DND-41 (cell line): ENCODE results near the gene GRM4.

ENCODE experiments used
- ATAC-seq: fragments of 200-7000 bp; cut with Tn5 transposase; 3 replicates; pipeline ENCODE4 v1.9.1; 2021; ENCODE audit warnings: low read depth; ENCODE audit not compliant: insufficient read depth
- DNase-seq: peaks from one replicate; pipeline ENCODE4 v3.0.0-alpha.2; 2020
- H2AFZ ChIP-seq: 2 replicates; pipeline ENCODE4 v1.6.0; 2012; ENCODE audit warnings: low read depth, low read length
- H3K27ac ChIP-seq: 2 replicates; pipeline ENCODE4 v1.5.1; 2012; ENCODE audit warnings: low read length, inconsistent platforms
- H3K27me3 ChIP-seq: fragments of 200-600 bp; sonication (generic); 2 replicates; pipeline ENCODE4 v1.6.0; 2012; ENCODE audit warnings: low read length, mild to moderate bottlenecking, inconsistent platforms; ENCODE audit not compliant: insufficient read depth, poor library complexity
- H3K36me3 ChIP-seq: 2 replicates; pipeline ENCODE4 v1.5.1; 2012; ENCODE audit warnings: low read length, inconsistent platforms; ENCODE audit not compliant: insufficient read depth
- H3K4me1 ChIP-seq: 2 replicates; pipeline ENCODE4 v1.5.1; 2012; ENCODE audit warnings: mild to moderate bottlenecking, low read length; ENCODE audit not compliant: insufficient read depth
- H3K4me2 ChIP-seq: 2 replicates; pipeline ENCODE4 v1.6.0; 2012; ENCODE audit warnings: mild to moderate bottlenecking, moderate library complexity, low read length, inconsistent platforms; ENCODE audit not compliant: insufficient read depth
- H3K4me3 ChIP-seq, 2 experiments: fragments of 200-600 bp in 1 of 2; shearing (Covaris generic) in 1 of 2; 2 replicates each; pipeline ENCODE4 v1.5.1; 2012 to 2016; ENCODE audit warnings: inconsistent platforms in 2 of 2, low read length in 2 of 2, mild to moderate bottlenecking in 2 of 2, low read depth in 1 of 2, moderate library complexity in 1 of 2
- H3K79me2 ChIP-seq: 2 replicates; pipeline ENCODE4 v1.6.0; 2012; ENCODE audit warnings: low read length, inconsistent platforms; ENCODE audit not compliant: insufficient read depth
- H3K9ac ChIP-seq: 2 replicates; pipeline ENCODE4 v1.6.0; 2012; ENCODE audit warnings: low read depth, mild to moderate bottlenecking, inconsistent platforms, low read length, moderate library complexity
- H3K9me3 ChIP-seq: 2 replicates; pipeline ENCODE4 v1.5.1; 2012; ENCODE audit warnings: low read length, moderate library complexity, mild to moderate bottlenecking, inconsistent platforms; ENCODE audit not compliant: insufficient read depth, severe bottlenecking
- H4K20me1 ChIP-seq: 2 replicates; pipeline ENCODE4 v1.6.0; 2012; ENCODE audit warnings: low read length; ENCODE audit not compliant: insufficient read depth
- EZH2 ChIP-seq: IDR thresholded peaks from 3 replicates; pipeline ENCODE4 v1.6.1; 2012; ENCODE audit warnings: borderline replicate concordance, low read depth, mild to moderate bottlenecking, moderate library complexity, low read length, inconsistent platforms; ENCODE audit not compliant: severe bottlenecking
- TF ChIP-seq, protein P1 (sequence below): IDR thresholded peaks from 2 replicates; pipeline ENCODE4 v1.5.1; 2012; ENCODE audit warnings: borderline replicate concordance, low read length, moderate library complexity, mild to moderate bottlenecking; ENCODE audit not compliant: poor library complexity, severe bottlenecking; ENCODE audit errors: extremely low read depth

The GRM4 gene

DNA sequence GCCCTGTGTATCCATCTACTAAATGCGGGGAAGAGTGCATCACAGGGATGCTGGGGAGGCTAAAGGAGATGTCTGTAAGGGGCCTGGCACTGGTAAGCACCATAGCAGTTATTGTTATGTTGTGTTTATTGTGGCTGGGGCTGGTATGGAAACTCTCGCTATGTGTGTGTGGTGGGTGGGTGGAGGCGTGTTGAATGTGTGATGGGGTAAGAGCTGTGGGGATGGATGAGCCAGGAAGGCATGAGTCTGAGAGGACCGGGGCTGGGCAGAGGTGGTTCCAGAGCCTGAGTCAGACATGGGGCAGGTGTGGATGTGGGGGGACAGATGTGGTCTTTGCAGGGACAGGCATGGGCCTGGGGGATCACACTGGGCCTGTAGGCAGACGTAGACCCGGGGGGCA is 88.1 kb downstream of the GRM4 start:
- Histone ChIP-seq H3K36me3 (no peaks in the 10 kb centered on the region), H3K27ac (no peak overlapping the region), H3K4me1 (no peaks in the 10 kb centered on the region), H3K9me3 (no peaks in the 10 kb centered on the region), H3K27me3 (peaks cover 6% of the 10 kb centered on the region), H3K79me2 (no peaks in the 10 kb centered on the region), H2AFZ (no peak overlapping the region), H3K4me2 (no peak overlapping the region), H3K4me3 (no peak overlapping the region), H4K20me1 (peaks cover 14% of the 10 kb centered on the region), H3K9ac (no peak overlapping the region)
- no peak for DNase-seq
- no peak for ATAC-seq
- TF ChIP-seq, protein P1, sequence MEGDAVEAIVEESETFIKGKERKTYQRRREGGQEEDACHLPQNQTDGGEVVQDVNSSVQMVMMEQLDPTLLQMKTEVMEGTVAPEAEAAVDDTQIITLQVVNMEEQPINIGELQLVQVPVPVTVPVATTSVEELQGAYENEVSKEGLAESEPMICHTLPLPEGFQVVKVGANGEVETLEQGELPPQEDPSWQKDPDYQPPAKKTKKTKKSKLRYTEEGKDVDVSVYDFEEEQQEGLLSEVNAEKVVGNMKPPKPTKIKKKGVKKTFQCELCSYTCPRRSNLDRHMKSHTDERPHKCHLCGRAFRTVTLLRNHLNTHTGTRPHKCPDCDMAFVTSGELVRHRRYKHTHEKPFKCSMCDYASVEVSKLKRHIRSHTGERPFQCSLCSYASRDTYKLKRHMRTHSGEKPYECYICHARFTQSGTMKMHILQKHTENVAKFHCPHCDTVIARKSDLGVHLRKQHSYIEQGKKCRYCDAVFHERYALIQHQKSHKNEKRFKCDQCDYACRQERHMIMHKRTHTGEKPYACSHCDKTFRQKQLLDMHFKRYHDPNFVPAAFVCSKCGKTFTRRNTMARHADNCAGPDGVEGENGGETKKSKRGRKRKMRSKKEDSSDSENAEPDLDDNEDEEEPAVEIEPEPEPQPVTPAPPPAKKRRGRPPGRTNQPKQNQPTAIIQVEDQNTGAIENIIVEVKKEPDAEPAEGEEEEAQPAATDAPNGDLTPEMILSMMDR = no peak
- no peak for TF ChIP-seq EZH2

DNA sequence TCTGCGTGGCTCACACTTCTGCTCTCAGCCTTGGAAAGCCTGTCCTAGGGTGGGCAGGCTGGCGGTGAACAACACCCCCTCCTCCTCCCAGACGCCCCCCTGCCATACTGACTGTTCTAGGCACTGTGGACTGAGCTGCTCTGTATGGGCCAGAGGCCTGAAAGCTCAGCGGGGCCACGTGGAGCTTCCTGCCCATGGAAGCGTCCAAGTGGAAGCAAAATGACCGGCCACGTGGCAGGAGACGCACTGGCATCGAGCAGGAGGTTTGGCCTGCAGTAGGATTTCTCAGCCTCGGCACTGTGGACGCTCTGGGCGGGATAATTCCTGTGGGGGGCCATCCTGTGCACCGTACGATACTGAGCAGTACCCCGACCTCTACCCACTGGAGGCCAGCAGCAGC is 88.7 kb downstream of the GRM4 start:
- Histone ChIP-seq H3K27ac (no peak overlapping the region), H3K4me1 (no peaks in the 10 kb centered on the region), H3K27me3 (peaks cover 6% of the 10 kb centered on the region), H3K4me2 (no peak overlapping the region), H3K9ac (no peak overlapping the region), H3K36me3 (no peaks in the 10 kb centered on the region), H3K9me3 (no peaks in the 10 kb centered on the region), H3K79me2 (no peaks in the 10 kb centered on the region), H3K4me3 (no peak overlapping the region), H2AFZ (no peak overlapping the region), H4K20me1 (peaks cover 11% of the 10 kb centered on the region)
- TF ChIP-seq EZH2 = no peak
- TF ChIP-seq, protein P1 = no peak
- ATAC-seq (no peak), DNase-seq (no peak)

GRCh38 chr6:34056305-34057108 is 89.4 kb downstream of the GRM4 start:
- Histone ChIP-seq H3K9ac (no peak overlapping the region), H4K20me1 (peaks cover 11% of the 10 kb centered on the region), H3K36me3 (no peaks in the 10 kb centered on the region), H3K9me3 (no peaks in the 10 kb centered on the region), H3K79me2 (no peaks in the 10 kb centered on the region), H3K4me1 (no peaks in the 10 kb centered on the region), H3K4me2 (no peak overlapping the region), H3K27ac (no peak overlapping the region), H2AFZ (no peak overlapping the region), H3K27me3 (peaks cover 3% of the 10 kb centered on the region), H3K4me3 (no peak overlapping the region)
- TF ChIP-seq, protein P1 = no peak
- TF ChIP-seq EZH2 = no peak
- no peak for ATAC-seq
- DNase-seq = no peak
